Ammon's horn (tissue), 1 donor: ENCODE data around the gene PKDCC.
"Not testable (repeated sequence)": the region's sequence is repeated elsewhere in the genome, so short reads cannot be mapped to it uniquely, and the experiment has no call there.

Experiments used
- DNase-seq: peaks from one replicate; pipeline ENCODE4 v3.0.0-alpha.2; 2016; ENCODE audit warnings: low spot score

Gene PKDCC

DNA sequence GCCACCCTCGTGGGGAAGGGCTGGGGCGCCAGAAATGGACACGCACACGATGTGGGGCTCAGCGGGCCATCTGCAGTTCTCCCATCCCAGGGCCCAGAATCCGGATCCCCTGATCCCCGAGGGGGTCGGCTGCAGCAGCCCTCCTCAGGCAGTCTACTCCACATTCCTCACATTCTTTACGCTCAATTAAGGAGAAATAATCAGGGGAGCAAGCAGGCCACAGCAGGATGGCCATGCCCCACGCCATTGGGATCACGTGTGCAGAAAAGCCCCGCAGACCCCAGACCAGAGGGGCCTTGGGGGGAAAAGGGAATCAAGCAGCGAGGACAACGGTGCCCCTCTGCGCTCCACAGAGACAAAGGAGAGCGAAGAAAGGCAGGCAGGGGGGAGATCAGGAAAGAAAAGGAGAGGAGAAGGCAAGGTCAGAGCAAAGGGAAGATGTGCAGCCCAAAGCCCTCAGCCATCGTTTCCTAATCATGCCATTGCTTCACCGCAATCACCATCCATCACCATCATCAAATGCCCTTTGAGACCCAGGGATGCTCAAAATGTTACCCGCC, 17.5 kb upstream of the PKDCC start:
- no peak for DNase-seq

DNA sequence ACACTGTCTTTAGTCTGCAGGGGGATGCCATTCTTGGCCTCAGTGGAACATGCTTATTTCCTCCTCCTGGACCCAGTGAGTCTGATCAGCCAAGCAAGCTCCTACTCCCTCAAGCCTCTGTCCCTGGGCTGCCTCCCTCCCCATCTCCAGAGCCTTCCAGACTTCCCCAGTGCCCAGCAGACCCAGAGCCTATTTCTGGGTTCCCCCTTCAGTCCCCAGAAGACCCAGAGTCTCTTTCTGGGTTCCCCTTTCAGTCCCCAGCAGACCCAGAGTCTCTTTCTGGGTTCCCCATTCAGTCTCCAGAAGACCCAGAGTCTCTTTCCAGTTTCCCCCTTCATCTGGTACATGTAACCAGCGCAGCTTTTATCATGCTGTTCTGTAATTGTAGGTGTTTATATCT, 17.0 kb upstream of the PKDCC start:
- DNase-seq = peak; percentile 57

DNA sequence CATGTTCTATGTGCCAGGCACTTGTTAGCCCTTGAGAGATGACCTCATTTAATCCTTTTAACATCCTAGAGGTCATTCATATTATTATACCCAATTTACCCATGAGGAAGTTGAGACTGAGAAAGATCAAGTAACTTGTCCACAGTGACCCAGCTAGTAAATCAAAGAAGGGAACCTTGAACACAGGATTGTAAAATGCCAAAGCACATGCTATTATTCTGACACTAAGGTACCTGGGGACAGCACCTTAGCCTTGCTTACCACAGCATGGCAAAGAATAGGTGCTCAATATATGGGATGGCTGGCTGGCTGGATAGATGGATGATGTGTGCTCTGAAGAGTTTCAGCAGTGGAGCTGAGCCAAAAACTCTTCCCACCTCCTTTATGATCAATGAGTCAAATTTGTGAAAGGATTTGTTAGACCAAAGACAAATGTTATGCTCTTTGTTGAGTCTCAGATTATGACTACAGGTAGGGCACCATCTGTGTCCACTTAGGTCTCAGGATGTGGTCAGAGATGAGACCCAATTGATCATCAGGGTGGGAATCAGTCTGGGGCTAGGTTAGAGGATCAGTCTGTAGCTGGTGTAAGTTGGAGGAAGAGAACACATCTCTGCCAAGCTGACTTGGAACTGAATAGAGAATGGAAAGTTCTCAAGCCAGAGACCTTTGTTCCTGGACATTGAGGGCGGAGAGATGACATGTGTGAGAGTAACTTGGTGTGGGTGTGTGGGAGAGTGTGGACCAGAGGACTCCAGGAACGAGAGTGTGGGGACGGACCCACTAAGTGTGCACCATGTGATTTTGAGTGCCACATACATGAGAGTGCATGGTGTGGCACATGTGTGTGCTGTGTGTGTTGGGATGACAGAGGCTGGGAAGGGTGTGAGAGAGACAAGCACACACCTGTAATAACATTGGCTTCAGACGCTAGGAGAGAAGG, 16.3 kb upstream of the PKDCC start:
- DNase-seq = no peak

DNA sequence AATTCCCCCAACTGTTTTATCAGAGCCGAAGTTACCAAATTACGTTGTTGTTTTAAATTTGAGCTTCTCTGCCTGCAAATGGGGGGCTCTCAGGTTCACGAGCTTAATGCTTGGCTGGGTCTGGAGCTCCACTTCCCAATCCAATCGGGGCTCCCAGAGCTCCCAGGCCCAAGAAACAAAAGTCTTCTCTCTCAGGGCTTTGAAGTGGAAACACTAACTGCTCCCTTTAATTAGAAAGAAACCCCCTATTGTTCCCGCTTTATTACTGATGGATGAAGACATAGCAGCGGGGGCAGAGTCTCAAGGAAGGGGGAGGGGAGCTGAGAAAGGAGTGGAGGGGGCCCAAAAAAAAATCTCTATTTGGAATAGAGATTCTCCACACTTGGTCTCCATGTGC, 15.6 kb upstream of the PKDCC start:
- DNase-seq = no peak

DNA sequence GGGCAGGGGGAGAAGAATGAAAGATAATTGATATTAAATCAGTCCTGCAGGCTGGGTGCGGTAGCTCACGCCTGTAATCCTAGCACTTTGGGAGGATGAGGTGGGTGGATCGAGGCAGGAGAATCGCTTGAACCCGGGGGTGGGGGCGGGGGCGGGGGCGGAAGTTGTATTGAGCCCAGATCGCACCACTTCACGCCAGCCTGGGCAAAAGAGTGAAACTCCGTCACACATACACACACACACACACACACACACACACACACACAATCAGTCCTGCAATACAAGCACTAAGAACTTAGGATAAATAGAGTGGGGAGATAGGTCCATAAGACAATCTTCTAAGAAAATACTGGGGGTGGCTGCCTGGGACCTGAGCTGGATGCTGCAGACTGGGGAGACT, 15.1 kb upstream of the PKDCC start:
- no peak for DNase-seq

DNA sequence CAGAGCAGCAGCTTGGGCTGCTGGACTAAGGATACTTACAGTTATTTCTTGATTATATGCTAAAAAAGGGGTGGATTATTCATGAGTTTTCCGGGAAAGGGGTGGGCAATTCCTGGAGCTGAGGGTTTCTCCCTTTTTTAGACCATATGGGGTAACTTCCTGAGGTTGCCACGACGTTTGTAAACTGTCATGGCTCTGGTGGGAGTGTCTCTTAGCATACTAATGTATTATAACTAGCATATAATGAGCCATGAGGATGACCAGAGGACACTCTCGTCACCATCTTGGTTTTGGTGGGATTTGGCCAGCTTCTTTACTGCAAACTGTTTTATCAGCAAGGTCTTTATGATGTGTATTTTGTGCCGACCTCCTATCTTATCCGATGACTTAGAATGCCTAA, 13.7 kb upstream of the PKDCC start:
- not testable (repeated sequence) for DNase-seq

DNA sequence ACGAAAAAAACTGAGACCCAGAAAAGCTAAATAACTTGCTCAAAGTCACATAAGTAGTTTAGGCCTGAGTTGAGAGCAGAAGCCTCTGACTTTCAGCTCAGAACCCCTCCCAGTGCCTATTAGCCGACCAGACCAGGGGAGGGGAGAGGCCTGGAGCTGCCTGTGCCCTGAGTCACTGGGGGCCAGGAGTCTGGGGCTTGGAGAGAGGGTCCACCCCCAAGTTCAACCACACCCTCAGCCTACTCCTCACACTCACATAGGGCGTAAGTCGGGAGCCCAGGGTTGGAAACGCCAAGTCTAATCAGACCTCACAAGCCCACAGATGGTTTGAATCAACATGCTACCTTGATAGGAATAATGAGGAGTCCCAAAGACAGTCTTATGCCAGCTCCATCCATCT, 12.6 kb upstream of the PKDCC start:
- no peak for DNase-seq

DNA sequence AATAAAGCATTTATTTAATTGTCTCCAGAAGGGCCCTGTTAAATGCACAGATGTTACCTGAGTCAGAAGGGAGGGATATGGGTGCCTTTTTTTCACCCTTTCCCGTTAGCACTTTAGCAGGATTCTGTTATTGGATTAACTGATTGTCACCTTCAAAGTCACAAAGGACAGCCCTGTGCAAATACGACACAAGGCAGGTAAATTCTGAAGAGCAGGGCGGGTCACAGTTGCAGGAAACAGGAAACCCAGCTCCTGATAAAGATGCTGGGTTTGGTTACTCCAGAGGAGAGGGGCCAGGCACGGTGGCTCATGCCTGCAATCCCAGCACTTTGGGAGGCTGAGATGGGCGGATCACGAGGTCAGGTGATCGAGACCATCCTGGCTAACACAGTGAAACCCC, 11.4 kb upstream of the PKDCC start:
- no peak for DNase-seq

DNA sequence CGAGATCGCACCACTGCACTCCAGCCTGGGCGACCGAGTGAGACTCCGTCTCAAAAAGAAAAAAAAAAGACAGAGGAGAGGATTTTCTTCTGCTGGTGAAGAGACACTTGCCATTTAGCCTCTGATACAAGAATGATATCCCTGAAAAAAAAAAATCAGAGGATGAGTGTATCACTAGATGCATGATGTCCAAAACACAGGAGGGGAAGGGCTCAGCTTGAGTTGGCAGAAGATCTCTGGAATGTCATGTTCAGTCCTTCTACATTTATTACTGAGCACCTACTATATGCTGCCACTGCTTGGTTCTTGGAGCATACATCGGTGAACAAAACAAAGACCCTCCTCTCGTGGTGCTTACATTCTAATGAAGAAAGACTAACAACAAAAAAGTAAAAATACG, 10.9 kb upstream of the PKDCC start:
- no peak for DNase-seq

DNA sequence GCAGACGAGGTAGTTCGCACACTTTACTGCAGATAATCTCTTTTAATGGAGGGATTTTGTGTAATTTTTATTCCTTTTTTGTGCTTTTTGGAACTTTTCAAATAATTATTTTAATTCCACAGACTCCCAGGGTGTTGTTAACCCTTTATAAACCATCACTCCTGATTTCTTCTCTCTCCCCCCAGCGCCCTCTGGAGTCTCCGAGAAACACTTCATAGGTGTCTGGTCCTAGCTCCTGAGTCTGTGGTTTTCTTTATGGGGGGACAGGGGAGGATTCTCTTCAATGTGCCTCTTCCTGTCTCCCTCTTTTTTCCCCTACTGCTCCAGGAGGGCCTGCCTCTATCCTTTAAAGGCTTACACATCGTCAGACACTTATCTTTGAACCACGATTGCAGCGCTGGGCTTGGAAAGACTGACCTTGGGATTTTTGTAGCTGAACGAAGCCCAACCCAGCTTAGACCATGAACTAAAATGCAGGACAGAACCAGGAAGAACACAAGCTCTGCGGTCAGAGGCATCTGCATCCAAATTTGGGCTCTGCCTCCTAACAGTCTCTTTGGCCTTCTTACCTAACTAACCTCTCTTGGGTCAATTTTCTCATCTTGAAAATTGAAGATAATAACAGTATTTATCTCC, 7.1 kb upstream of the PKDCC start:
- DNase-seq = no peak

DNA sequence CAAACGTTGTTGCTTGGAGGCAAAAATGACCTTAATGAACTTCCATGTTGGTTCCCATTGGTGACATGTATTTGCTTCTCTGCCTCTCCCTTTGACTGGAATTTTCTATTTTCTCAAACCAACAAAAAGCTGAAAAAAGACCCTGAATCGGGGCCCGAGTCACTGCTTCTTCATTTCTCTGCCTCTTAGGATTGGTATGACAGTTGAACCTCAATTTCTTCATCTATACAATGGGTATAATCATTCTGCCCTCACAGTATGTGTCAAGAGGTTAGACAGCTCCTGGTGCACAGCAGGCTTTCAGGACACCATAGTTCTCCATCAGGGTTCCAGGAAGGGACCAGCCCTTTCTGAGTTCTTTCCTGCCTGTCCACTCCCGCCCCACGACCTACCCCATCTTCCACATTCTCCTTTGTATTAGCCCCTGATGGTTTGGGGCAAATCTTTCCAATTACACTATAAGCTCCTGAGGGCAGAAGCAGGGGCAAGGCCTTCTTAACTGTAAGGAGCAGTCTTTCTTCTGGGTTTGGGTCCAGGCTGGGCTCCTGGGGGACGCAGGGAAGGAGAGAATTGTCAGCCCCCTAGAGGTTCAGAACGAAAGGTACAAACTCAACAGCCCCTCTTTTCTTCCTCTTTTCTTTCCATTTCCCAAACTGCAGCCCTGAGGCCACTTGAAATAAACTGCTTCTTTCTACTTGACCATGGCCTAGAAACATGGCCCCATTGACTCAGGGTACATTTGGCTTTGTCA, 6.3 kb upstream of the PKDCC start:
- DNase-seq = no peak

DNA sequence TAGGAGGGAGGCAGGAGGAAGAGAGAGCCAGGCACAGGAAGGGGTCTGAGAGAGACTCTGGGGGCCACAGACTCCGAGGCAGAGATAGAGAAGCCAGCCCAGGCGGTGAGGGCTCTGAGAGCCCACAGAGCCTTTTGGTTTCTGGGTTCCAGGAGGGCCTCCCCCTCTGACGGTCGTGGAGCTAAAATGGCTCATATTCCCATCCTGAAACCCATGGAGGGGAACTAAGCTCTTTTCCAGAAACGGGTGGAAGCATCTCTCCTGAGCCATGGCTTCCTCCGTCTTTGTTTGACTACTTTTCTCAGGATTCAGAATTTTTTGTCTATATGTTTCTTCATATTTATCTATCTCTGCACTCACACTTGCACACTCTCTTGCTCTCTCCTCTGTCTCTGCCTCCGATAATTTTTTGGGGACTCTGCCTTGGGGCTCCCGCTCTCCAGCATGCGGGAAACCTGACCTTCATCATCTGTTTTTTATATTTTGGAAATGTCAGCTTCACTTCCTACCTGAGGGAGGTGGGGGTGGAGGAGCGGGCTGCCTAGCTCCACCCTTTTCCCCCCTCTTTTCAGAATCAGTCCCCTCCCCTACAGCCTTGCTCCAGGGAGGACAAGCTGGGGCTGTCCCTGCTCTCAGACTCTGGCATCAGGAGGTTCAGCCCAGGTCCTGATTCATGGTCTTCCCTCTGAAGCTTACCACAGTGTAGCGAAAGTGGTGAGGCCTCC, 5.0 kb upstream of the PKDCC start:
- no peak for DNase-seq

DNA sequence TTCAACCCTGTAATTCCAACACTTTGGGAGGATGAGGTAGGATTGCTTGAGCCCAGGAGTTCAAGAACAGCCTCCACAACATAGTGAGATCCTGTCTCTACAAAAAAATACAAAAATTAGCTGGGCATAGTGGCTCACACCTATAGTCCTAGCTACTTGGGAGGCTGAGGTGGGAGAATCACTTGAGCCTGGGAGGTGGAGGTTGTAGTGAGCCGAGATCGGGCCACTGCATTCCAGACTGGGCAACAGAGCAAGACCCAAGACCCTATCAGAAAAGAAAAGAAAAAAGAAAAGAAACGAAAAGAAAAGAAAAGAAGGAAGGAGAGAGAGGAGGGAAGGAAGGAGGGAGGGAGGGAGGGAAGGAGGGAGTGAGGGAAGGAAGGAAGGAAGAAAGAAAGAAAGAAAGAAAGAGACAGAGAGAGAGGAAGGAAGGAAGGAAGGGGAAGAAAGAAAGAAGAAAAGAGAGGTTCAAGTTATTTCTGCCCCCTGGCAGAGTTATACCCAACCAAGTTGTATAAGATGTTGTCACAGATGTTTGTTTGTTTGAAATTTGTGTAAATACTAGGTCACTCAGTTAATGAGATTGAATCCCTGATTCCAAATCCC, 3.9 kb upstream of the PKDCC start:
- no peak for DNase-seq

DNA sequence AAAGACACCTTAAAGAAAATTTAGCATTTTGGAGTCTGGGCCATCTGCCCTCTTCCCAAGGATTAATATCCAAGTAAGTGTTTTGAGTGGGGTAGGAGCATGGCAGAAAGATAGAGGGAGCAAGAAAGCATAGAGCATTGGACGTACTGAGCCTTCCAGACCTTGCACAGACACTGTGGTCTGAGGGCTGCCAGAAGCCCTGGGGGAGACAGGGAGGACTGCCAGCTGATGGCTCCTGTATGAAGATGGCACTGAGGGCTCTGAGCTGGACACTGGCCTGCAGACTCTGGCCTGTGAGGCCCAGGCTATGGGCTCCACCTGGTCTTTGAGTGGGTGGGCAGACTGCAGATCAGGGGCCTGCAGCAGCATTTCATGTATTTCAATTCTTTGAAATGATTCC, 2.9 kb upstream of the PKDCC start:
- no peak for DNase-seq

DNA sequence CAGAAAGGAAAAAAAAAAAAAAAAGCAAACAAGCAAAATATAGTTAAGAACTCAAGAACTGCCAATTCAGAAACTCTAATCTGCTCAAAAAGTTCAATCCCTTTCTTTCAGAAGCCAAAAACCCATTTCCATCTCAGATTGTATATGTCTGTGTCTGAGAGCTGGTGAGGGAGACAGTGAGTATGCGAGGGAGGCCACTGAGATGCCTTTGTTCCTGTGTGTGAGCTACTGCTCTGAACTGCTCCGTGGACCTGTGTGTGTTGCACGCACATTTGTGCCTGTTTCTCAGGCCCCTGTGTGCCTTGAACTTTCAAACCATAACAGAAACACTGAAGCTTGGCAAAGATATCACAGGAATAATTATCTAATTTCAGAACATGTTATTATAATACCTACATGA, 2.5 kb upstream of the PKDCC start:
- DNase-seq = no peak

DNA sequence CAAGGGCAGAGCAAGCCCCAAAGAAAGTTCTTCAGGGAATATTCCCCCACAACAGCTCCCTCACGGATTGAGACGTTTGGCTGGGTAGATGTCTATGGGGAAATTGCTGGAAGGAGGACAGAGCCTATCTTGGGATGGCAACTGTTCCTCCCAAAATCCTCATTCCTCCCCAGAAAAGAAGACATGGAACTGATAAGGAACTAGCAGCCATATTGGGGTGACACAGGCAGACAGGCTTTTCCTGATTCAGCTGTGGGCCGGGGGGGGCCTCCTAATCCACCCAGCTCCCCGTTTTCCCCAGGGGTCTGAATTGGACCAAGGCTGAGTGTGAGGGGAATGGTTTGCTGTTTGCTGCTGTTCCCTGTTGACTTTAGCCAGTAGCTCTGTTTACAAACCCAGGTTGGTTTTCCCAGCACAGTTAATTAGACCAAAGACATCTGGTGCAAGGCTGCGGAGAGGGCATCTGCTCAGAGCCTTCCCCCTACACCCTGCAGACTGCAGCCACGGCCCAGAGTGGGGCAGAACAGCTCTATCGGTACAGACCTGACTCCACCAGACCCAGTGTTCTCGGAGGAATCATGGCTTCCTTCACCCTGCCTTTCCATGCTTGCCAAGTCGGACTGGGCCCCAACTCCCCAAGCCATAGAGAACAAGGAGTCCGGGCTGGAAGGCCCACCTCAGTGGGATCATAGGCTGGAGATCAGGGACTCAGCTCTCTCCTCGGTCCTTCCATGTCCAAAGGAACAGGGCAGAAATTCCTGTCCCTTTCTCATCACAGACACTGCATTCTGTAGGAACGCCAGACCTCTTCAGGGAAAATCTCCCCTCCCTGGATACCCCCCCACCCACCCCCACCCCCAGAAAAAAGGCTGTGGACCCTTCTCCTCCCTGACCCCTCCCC, 1.7 kb upstream of the PKDCC start:
- no peak for DNase-seq

DNA sequence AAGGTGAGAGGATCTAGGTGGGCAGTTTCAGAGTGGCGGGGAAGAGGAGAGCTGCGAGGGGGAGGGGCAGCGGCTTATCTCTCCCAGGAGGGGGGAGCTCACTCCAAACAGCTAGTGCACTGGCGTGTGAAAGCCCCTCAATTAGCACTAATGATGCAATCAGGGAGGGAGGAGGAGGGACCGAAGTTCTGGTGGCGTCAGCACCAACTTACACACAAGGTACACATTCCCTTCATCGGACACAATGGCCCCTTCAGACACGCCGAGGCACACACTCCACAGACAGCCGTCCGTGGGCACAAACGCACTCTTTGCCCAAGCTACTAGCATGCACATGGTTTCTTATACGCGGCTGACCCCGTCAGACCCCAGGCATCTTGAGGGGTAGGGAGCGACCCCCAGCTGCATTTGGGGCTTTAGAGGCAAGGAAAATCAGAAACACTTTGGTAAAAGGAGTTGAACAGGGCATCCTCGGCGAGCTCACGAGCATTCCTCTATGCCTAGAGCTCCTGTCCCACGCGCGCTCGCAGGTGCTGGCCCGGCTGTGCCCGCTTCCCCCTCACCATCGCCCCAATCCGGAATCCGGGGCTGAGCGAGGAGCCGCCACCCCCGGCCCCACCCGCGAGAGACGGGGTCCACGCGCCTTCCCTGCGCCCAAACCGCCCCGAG, 868 bp upstream of the PKDCC start:
- no peak for DNase-seq

DNA sequence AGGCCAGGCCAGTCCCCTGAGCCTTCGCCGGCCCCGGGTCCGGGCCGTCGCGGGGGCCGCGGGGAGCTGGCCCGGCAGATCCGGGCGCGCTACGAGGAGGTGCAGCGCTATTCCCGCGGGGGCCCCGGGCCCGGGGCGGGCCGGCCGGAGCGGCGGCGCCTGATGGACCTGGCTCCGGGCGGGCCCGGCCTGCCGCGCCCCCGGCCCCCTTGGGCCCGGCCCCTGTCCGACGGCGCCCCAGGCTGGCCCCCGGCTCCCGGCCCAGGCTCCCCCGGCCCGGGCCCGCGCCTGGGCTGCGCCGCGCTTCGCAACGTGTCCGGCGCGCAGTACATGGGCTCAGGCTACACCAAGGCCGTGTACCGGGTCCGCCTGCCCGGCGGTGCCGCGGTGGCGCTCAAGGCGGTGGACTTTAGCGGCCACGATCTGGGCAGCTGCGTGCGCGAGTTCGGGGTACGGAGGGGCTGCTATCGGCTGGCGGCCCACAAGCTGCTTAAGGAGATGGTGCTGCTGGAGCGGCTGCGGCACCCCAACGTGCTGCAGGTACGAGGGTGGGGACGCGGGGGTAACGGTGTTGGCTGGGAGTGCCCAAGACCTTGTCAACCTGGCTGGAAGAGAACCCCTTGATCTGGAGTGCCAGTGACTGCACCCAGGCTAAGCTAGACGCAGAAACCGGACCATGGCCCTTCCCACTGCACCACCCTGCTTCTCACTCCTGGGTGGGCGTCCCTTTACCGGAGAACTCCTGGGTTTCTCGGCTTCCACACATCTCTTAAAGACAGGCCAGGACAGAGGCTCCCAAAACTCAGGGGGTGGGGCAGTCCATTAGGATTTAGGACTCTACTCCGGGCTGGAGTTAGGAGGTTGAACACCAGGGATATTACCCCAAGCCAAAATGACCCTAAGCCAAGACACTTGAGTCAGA, 739 bp downstream of the PKDCC start:
- DNase-seq = no peak
